ENCODE measurements around the gene CABLES1. TPM values are rescaled to one million over a fixed set of nuclear protein-coding genes. Genes with fewer than 3 reads are reported as not detected.

Gene CABLES1
- total and polyA plus RNA-seq, 2 of the 8 experiments (the other 6 are each of a cell fraction or from before 2014, with no cell fraction given) = 9.2 to 26.4 TPM

DNA sequence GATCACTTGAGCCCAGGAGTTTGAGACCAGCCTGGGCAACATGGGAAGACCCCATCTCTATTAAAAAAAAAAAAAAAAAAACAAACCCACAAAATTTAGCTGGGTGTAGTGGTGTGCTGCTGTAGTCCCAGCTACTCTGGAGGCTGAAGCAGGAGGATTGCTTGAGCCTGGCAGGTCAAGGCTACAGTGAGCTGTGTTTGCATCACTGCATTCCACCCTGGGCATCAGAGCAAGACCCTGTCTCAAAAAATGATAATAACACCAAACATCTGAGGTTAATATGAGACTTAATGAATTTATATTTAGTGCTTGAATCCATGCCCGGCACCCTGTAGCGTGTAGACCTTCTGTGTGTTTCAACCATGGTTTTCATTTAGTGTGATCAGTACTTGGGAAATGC lies 22.8 kb downstream of the CABLES1 start:
- Histone ChIP-seq H3K4ac (replicated peaks; ENCODE audit: insufficient read length, low read depth, low read length) (no peak overlapping the region), H2AK5ac (ENCODE audit: low read depth, low read length) (no peak overlapping the region), H3K79me1 (ENCODE audit: low read depth, low read length) (peaks cover 20% of the 10 kb centered on the region), H3K27ac (ENCODE audit: low read depth, low read length) (no peak overlapping the region), H2BK120ac (replicated peaks; ENCODE audit: low read depth, low read length) (no peak overlapping the region), H2BK5ac (ENCODE audit: low read depth, low read length) (no peak overlapping the region), H3K36me3 (ENCODE audit: control insufficient read depth in 2 of 4, insufficient read depth in 4 of 4, low read length in 3 of 4) (no peaks in the 10 kb centered on the region), H3K9me3 (ENCODE audit: insufficient read depth in 2 of 2, low read depth in 1 of 2, low read length in 1 of 2) (no peaks in the 10 kb centered on the region), H3K4me3 (ENCODE audit: extremely low read depth in 1 of 4, insufficient read depth in 2 of 4, low read depth in 3 of 4, low read length in 4 of 4) (no peak overlapping the region), H4K5ac (ENCODE audit: insufficient read length, low read depth, low read length) (no peak overlapping the region), H4K91ac (replicated peaks; ENCODE audit: insufficient read length, low read length) (no peak overlapping the region), H3K4me1 (replicated peaks in 1 of 4; ENCODE audit: control insufficient read depth in 3 of 4, insufficient read depth in 4 of 4, low read length in 3 of 4) (peaks cover 7 to 13% (median 7%) of the 10 kb centered on the region in 4 experiments; a peak in 6 of 7 replicates), H4K20me1 (replicated peaks in 1 of 2; ENCODE audit: control insufficient read depth in 1 of 2, insufficient read depth in 2 of 2, low read length in 2 of 2) (no peaks in the 10 kb centered on the region), H3K79me2 (ENCODE audit: control insufficient read depth in 1 of 2, insufficient read depth in 2 of 2, low read length in 2 of 2) (peaks cover 9 to 88% of the 10 kb centered on the region in 2 experiments; a peak in 3 of 4 replicates), H3K23me2 (ENCODE audit: low read depth, low read length) (no peaks in the 10 kb centered on the region), H3K27me3 (replicated peaks in 1 of 4; ENCODE audit: control insufficient read depth in 3 of 4, extremely low read depth in 1 of 4, insufficient read depth in 3 of 4, low read length in 3 of 4) (no peaks in the 10 kb centered on the region), H2AFZ (ENCODE audit: low read length) (no peak overlapping the region), H4K8ac (ENCODE audit: extremely low read depth, insufficient read depth, low read length) (no peak overlapping the region), H3K9ac (replicated peaks in 1 of 4; ENCODE audit: extremely low read depth in 1 of 4, low read depth in 3 of 4, low read length in 3 of 4) (no peak overlapping the region), H3K56ac (replicated peaks; ENCODE audit: insufficient read length, low read depth, low read length) (no peak overlapping the region), H2BK20ac (ENCODE audit: low read length) (no peak overlapping the region), H3K23ac (ENCODE audit: insufficient read length) (no peak overlapping the region), H3K14ac (ENCODE audit: insufficient read length) (no peak overlapping the region), H2BK12ac (ENCODE audit: low read depth, low read length) (no peak overlapping the region), H3K18ac (ENCODE audit: extremely low read depth, low read length) (no peak overlapping the region), H3K4me2 (ENCODE audit: insufficient read depth in 1 of 2, low read depth in 2 of 2, low read length in 2 of 2) (no peak overlapping the region), H2BK15ac (ENCODE audit: low read length) (no peak overlapping the region)
- POLR2A ChIA-PET (ENCODE audit: partially characterized antibody) = no interaction called here
- TF ChIP-seq, protein P1, sequence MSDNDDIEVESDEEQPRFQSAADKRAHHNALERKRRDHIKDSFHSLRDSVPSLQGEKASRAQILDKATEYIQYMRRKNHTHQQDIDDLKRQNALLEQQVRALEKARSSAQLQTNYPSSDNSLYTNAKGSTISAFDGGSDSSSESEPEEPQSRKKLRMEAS (IDR thresholded peaks at IDR 0.05) = no peak
- TF ChIP-seq POU5F1 (IDR thresholded peaks at IDR 0.05; ENCODE audit: low read depth, low read length) (no peak), PHF8 (conservative IDR thresholded peaks at IDR 0.05; ENCODE audit: low read depth, low read length) (no peak), EGR1 (IDR thresholded peaks at IDR 0.05; ENCODE audit: borderline replicate concordance, low read depth, low read length) (no peak), BRCA1 (IDR thresholded peaks at IDR 0.05; ENCODE audit: low read depth, low read length) (no peak), SIX5 (IDR thresholded peaks at IDR 0.05; ENCODE audit: low read depth, low read length) (no peak)
- TF ChIP-seq, protein P2, sequence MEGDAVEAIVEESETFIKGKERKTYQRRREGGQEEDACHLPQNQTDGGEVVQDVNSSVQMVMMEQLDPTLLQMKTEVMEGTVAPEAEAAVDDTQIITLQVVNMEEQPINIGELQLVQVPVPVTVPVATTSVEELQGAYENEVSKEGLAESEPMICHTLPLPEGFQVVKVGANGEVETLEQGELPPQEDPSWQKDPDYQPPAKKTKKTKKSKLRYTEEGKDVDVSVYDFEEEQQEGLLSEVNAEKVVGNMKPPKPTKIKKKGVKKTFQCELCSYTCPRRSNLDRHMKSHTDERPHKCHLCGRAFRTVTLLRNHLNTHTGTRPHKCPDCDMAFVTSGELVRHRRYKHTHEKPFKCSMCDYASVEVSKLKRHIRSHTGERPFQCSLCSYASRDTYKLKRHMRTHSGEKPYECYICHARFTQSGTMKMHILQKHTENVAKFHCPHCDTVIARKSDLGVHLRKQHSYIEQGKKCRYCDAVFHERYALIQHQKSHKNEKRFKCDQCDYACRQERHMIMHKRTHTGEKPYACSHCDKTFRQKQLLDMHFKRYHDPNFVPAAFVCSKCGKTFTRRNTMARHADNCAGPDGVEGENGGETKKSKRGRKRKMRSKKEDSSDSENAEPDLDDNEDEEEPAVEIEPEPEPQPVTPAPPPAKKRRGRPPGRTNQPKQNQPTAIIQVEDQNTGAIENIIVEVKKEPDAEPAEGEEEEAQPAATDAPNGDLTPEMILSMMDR (IDR thresholded peaks at IDR 0.05; ENCODE audit: control extremely low read depth in 1 of 3, insufficient read depth in 1 of 3, low read depth in 1 of 3, low read length in 3 of 3) = no peak
- CTCF ChIA-PET (ENCODE audit: partially characterized antibody) = interaction anchor here (1.1 kb wide), 1 partner anchor 27 kb away, joined by 3 read pairs; no protein-coding TSS in a partner anchor
- FAIRE-seq (no peak), DNase-seq (ENCODE audit: low read depth in 1 of 2, low spot score in 2 of 2) (no peak)
- WGBS, 2 experiments (ENCODE audit: extremely low coverage in 1 of 2, insufficient coverage in 1 of 2, insufficient read length in 1 of 2, insufficient replicate concordance in 2 of 2, low coverage in 1 of 2, low lambda C conversion rate in 2 of 2, missing lambda C conversion rate in 1 of 2) = 91% methylated on average over 2 of the region's 2 CpGs; no CpG with 5 or more reads in 1 of the 2 experiments
